Measurements from ENCODE around the gene PATJ.
"Not testable (repeated sequence)": the region's sequence is repeated elsewhere in the genome, so short reads cannot be mapped to it uniquely, and the experiment has no call there.

PATJ gene

DNA sequence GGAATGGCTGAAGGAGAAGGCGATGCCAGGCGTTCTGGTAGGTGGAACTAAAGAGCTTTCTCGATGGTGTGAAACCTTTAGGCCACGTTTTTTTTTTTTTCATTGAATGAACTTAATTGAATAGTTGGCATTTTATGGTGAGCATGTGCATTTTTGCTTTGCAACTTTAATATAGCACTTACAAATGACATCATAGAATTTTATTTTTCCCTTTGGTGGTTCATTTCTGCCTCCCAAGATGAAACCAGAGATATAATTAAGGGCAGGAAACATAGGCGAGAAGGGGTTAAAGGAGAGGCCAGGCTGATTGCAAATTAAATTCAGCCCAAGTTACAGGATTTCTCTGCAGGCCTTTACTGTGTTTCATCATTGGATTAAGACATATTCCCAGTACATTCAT lies 366.8 kb downstream of the PATJ start:
- no peak for DNase-seq

DNA sequence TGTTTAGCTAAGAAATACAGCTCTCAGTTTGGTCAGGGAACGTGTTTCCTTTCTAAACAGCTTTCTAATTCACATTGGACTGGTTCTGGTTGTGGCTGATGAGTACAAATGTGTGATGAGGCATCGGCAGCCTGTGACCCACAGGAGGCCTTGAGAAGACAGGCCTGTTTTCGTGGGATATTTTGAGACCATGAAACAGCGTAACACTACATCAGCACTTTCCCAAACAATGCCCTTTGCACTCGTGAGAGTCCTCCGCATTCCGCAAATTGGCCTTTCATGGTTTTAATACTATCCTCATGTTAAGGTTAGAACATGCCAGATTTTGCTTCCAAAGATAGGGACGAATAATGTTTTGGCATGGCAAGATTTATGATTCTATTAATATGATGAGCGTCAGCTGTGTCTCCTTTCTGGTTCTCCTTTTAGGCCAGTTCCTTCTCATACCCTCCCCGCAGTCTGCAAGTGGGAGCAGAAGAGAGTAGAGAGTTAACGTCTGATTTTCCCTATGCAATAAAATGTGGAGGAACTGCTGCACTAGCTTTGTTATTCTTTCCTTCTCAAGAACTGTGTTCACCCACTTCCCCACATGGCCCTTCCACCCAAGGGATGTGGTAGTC lies 368.0 kb downstream of the PATJ start:
- DNase-seq: no peak

DNA sequence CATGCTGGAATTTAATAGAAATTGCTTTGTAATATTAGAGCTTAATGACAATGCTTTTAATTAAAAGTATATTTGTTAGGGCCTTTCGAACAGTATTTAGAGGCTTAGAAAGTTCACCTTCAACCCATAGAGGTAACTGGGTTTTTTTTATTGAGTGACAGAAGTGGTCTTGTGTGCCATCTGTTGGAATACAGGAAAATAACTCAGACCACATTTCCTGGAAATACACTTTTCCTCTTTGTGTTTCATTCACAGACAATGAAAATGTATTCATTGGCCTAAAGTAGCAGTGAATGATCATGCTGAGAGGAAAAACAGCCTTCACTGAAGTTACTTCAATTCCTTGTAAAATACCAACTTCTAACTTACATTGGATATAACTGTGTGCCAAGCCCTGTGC lies 368.8 kb downstream of the PATJ start:
- DNase-seq: no peak

DNA sequence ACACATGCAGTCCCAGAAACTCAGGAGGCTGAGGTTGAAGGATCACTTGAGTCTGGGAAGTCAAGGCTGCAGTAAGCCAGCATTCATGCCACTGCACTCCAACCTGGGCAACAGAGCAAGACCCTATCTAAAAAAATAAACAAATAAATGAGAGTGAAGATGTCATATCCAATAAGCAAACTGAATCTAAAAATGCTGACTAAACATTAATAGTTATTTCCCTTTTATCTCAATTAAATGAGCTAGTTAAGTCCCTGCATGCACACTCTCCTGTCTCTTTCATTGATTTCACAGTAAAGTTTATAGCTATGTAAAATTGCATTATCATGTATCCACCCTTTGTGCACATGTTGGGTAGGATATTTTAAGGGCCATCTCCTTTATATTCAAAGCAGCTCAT lies 371.2 kb downstream of the PATJ start:
- no peak for DNase-seq

DNA sequence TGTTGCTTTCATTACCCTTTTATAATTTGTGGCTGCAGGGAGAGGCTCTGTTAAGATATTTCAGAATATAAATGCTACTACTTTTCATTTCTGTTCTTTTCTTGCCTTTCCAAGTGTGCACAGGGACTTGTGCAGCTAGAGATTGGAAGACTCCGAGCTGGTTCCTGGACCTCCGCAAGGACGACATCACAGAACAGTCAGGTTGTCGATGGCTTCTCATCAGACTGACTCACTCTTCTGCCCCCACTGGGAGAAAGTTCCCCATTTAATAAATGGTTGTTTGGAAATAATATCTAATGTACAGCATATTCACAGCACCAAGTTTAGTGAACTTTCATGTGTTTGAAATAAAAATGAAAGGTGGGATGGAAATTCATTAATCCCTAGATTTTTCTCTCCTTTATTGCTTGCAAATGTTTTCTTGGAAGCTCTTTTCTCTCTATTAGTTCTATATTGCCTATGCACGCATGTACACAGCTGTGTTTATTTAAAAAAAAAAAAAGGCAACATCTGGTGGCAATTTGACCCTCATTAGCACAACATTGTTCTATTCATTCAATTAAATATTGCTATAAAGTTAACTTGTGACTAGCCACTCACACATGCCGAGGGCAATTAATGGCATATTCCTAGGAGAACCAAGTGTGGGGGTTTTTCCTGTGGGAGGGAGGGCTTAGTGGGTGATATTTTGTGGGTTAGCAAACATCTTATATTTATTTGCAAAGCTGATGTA lies 374.9 kb downstream of the PATJ start:
- no peak for DNase-seq

DNA sequence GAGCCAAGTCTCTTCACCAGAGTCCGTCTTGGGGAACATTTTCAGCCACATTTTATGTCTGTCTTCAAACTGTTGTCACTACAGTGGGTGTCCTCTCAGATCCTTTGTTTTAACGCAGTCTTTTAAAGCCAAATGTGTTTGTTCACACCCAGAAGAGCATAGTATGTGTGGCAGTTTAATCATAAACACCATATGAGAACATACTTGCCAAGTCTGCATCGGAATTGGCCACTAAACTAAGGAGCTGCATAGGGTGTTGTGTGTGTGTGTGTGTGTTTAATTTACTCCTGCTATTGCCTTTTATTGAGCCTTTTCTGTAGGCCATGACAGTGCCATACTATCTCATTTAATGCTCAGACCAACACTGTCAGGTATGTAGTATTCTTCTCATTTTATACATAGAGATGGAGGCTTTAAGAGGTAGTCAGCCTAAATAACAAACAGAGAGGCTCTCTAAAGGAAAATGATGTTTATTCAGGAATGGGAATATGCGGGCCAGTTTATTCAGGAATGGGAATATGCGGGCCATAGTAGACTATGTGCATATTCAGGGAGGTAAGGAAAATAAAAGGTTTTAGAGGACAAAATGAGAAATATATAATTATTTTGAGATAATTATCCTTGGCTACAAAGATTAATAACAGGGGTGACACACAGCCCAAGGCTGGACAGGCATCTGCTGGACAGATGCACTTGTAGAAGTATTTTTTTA lies 384.5 kb downstream of the PATJ start:
- no peak for DNase-seq

DNA sequence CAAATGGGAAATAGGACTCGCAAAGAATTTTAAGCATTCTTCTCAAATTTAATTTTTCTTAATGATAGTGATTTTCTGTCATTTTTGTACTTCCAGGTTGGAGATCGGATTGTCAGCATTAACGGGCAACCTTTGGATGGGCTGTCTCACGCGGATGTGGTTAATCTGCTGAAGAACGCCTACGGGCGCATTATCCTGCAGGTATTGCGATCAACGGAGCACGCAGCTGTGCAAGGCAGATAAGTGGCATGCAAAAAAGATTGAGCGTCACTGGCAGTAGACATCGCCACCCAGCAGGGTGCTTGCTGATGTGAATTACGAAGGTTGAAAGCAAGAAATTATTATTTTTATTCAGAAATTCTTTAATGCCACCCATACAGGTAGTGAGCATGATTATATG lies 386.5 kb downstream of the PATJ start:
- no peak for DNase-seq

DNA sequence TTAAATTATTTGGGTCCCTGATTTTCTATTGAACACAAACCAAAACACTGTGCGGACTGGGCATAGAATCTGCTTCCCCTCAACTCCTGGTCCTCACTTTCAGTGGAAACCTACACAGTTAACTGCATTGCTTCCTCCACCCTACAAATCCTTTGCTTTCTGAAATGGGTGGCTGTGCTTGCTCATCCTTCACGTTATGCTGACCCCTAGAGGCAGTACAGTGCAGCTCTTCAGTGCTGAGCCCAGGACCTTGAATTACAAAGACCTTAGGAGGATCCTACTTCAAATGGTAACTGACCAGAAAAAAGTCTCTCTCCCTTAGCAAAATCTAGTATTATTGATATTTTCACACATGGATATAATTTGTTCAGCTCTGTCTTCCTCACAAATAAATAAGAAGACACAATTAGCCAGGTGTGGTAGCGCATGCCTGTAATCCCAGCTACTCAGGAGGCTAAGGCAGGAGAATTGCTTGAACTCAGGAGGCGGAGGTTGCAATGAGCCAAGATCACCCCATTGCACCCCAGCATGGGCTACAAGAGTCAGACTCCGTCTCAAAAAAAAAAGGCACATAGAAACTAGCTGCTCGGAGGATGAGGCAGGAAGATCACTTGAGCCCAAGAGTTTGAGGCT lies 388.9 kb downstream of the PATJ start:
- no peak for DNase-seq

DNA sequence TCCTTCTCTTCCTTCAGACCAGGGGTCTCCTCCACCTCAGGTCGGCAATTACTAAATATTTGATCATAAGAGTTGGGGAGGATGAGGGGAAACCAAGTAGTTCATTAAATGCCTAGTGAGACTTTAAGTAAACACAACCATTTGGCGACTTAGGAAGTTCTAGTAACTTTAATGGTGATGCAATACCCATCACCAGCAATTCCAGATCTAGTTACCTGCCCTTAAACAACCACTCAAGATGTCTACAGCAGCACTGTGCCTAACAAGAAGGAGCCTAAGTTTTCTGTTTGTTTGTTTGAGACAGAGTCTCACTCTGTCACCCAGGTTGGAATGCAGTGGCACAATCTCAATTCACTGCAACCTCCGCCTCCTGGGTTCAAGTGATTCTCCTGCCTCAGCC lies 395.7 kb downstream of the PATJ start:
- DNase-seq: no peak

DNA sequence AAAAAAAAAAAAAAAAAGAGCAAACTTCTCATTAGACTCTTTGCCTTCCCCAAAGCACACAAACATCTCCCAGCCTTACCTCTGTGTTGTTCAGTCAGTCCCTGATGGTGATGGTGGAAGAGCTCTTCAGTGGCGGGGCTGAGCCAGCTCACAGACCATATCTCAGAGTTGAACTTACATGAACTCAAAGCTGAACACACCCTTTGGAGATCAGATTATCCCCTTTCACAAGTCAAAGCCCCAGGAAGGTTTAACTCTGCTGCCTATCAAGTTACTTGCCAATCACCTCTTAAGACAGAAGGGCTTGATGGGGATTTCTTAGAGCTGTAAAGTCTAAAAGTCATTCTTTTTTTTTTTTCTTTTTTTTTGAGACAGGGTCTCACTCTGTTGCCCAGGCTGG lies 397.1 kb downstream of the PATJ start:
- DNase-seq: no peak

DNA sequence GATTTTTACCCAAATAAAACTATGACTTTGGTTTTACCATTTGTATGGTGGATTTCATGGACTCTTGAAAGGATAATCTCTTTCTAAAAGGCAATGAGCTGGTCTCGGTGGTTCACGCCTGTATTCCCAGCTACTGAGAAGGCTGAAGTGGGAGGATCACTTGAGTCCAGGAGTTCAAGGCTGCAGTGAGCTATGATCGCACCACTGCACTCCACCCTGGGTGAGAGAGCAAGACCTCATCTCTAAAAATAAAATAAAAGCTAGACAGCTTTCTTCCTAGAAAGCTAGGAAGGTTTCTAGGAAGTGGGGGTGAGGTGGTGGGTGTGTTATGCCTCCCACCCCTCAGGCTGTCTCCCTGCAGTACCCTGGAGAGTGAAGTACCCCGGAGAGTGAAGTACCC lies 398.4 kb downstream of the PATJ start:
- no peak for DNase-seq

DNA sequence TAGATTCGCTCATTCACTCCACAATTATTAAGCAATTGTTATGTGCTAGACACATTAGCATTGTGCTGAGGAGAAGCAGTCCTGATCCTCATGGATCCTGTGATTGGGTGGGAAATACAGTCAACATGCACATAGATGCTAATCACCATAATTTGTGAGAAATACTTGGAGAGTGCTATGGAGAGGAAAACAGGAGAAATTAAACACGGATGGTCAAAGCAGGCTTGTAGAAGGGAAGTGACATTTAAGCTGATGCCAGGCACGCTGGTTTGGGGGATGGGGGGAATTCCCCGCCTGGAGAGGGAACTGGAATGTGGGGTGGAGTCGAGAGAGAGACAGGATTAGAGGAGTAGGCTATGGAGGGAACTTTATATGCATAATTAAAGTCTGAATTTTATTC lies 400.2 kb downstream of the PATJ start:
- no peak for DNase-seq

DNA sequence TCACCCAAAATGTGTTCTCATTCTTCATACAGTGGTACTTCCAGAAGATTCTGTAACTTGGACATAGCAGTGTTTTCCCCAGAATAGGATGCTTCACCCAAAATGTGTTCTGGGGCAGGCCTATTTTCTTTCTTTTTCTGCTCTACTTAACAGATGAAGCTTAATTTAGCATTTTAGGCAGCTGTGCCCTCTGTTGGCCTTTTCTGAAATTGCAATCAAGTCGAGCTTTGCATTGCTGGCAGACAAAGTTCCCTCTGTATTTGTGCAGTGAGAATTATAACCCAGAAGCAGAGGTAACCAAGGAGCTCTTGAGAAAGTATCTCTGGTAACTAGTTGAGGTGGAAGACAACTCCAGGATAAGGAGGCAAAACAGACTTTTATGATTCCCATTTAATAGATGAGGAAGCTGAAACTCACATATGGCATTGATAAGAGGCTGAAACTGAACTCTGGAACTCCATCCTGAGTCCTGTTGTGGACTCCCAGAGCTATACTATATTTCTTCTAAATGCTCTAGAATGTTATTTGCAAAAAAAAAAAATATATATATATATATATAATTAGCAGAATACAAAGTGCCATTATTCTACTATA lies 402.1 kb downstream of the PATJ start:
- no peak for DNase-seq

DNA sequence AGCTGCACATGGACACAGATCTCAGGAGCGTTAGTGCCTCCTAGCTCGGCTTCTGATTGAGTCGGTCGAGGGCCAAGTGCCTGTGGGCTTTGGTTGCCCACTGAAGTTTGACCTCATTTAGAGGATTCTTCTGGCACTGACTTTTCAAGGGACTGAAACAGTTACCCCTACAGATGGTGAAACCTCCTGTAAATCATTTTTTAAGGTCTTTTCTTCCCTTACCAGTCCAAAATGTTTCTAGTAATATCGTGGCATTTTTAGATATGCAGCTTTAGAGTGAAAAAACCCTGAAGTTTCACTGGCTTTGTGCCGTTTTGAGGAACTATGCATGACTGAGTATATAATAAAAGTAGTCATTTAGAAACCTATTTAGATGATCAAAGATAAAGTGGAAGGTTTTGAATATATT lies 417.7 kb downstream of the PATJ start:
- no peak for DNase-seq

DNA sequence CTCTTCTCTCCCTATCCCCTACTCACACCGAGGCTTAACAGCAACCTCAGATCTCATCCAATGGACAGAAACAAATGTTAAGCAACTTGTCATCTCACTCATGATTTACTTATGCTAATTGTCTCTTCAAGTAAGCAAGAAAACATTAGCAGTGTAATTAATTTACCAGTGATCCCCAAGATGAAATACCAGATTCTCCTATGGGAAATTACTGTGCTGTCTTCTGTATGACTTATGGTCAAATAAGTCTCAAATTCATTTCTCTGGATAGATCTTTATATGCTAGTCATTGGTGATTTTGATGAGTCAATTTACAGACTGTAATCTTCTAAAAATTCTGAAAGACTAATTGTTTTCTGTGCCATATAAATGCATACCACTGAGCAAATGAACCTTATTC lies 419.4 kb downstream of the PATJ start:
- DNase-seq: no peak

DNA sequence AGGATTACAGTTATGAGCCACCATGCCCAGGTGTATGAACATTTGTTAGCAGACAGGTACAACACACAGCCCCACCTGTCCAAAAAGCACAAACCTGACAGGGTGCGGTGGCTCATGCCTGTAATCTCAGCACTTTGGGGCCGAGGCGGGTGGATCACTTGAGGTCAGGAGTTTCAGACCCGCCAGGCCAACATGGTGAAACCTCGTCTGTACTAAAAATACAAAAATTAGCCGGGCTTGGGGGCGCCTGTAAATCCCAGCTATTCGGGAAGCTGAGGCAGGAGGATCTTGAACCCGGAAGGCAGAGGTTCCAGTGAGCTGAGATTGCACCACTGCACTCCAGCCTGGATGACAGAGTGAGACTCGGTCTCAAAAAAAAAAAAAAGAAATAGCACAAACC lies 428.1 kb downstream of the PATJ start:
- not testable (repeated sequence) for DNase-seq

DNA sequence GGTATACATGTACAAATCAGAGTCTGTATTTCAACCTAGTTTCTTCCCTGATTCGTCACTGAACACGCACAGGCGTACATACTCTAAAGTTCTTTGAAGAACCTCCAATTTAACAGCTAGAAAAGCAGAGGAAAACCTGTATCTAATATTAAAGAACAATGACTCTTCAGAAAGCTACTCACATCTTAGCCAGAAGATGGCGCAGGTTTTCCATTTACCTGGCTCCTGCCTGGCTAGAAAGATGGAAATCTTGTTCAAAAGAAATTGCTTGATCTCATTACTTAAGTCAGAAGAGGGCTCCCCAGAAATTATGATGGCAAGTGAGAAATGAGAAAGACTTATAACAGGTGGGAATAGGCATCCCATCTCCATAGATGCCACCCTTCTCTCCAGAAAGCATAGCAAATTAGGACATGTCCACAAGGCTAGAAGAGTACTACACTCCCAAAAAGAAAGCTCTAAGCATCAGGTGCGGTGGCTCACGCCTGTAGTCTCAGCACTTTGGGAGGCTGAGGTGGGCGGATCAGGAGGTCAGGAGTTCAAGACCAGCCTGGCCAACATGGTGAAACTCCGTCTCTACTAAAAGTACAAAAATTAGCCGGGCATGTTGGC lies 433.4 kb downstream of the PATJ start:
- no peak for DNase-seq

DNA sequence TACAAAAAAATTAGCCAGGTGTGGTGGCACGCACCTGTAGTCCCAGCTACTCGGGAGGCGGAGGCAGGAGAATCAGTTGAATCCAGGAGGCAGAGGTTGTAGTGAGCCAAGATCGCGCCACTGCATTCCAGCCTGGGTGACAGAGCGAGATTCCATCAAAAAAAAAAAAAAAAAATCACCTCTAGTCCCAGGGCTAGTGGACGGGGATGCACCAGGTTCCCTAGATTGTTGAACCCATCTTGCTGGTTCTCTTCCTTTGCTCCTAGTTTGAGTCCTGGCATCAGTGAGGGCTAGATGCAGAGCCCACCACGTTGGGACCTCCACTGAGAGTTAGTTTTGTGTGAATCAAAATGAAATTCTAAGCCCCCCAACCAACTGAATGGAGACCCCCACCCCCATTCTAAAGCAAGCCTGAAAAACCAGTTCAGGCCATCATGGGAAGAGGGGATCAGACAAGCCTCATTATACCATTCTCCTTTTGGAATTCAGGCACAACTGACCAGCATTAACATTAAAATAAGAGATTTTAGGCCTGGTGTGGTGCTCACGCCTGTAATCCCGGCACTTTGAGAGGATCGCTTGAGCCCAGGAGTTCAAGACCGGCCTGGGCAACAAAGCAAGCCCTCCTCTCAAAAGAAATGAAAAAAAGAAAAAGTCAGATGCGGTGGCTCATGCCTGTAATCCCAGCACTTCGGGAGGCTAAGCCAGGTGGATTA lies 434.5 kb downstream of the PATJ start:
- DNase-seq: no peak

DNA sequence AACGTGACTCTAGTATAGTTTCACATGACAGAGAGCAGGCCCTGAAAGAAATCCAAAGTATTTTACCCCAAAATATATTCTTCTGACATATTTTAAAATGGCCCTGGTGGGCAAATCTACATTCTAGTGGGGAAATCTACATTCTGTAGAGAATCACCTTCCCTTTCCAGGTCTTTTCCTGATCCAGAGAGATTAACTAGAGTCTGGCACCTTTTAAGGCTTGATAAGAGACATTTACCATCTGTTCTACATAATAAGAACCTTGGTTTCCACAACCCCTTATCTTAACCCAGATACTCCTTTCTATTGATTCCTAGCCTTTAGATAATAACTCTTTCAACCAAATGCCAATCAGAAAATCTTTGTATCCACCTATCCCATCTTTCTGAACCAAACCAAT lies 435.3 kb downstream of the PATJ start:
- DNase-seq: no peak

DNA sequence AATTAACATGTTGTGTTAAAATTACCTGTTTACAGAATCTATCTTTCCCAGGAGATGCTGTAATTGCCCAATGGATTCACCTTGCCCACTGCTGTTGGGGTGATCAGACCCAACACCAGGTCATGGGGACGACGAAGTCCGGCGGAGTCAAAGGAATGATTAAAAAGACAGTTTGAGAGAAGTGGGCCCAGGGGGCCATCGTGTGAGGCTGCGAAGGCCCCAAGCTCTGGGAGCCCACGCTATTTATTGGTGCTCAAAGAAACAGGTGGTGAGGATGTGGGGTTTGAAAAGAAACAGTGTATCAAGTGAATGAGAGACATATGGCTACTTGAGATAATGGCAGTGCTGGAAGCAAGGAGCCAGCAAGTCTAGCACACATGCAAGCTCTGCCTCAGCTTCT lies 436.1 kb downstream of the PATJ start:
- no peak for DNase-seq

DNA sequence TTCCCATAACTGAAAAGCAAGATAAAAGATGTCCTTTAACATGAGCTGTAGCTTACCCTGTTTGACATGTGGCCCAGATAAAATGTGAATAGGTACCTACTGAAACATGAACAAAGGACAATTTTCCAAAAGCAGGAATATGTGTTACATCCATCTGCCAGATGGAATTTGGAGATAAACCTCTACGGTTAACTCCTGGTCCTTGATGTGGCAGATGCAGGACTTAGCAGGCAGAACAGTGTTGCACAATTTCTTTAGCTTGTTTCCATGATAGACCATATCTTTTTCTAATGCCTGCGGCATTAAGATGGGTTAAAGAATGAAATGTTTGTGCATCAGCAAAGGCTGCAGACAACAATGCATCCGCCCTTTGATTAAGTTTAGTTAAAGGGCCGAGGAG lies 437.8 kb downstream of the PATJ start:
- not testable (repeated sequence) for DNase-seq

DNA sequence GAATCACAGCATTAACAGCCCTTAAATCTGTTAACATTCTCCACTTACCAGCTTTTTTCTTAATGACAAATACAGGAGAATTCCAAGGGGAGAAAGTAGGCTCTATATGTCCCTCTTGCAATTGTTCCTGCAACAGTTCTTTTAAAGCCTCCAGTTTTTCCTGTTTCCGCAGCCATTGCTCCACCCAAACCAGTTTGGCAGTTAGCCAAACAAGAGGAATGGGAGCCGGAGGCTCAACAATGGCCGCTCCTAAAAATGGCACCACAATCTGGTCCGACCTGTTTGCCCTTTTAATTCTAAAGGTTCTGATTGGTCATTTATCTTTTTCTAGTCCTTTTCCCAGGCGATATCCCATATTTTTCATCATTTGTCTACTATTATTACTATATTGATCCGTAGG lies 438.4 kb downstream of the PATJ start:
- DNase-seq: no peak
